Nephron (organoid): ENCODE data around the gene FERMT2.

ENCODE experiments used
- H3K27ac Mint-ChIP-seq, 3 experiments: 2 replicates each; pipeline ENCODE4 v1.8.0; 2020; ENCODE audit warnings: mixed read lengths in 3 of 3, mild to moderate bottlenecking in 2 of 3, moderate library complexity in 1 of 3
- H3K27me3 Mint-ChIP-seq: 2 replicates; pipeline ENCODE4 v1.8.0; 2021; ENCODE audit warnings: low read depth, mild to moderate bottlenecking, moderate library complexity, mixed read lengths
- H3K36me3 Mint-ChIP-seq: 2 replicates; pipeline ENCODE4 v1.8.0; 2020; ENCODE audit warnings: low read depth, mixed read lengths
- H3K4me1 Mint-ChIP-seq: 2 replicates; pipeline ENCODE4 v1.8.0; 2020; ENCODE audit warnings: mixed read lengths
- H3K4me3 Mint-ChIP-seq, 3 experiments: 2 replicates each; pipeline ENCODE4 v1.8.0; 2020; ENCODE audit warnings: mild to moderate bottlenecking in 3 of 3, mixed read lengths in 3 of 3, moderate library complexity in 2 of 3
- H3K9me3 Mint-ChIP-seq: 2 replicates; pipeline ENCODE4 v1.8.0; 2020; ENCODE audit warnings: mixed read lengths
- TF ChIP-seq, protein P1 (sequence below), 3 experiments: fragments of 200-600 bp; sonication (generic); IDR thresholded peaks; one replicate each; pipeline ENCODE4 v1.5.0; 2021; ENCODE audit warnings: antibody characterized with exemption in 3 of 3; ENCODE audit not compliant: unreplicated experiment in 3 of 3

Gene FERMT2

DNA sequence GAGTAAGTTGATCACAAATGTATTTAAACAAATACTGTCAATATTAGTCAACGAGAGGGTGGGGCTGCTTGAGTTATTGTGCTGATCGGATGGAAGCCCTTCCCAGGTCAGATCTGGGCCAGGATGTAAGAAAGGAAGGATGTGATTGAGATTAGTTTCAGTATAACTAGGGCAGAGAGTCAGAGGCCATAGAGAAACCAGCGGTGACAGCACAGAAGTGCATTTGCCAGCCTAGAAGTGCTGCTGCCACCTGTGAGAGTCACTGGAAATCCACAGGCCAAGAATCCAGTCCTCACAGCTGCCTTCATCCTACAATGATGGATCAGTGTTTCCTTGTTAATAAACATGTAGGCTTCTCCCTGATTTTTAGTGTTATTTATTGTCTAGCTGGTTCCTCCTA, 9.8 kb upstream of the FERMT2 start:
- H3K4me1 Mint-ChIP-seq = peaks cover 19% of the 10 kb centered on the region
- TF ChIP-seq, protein P1, sequence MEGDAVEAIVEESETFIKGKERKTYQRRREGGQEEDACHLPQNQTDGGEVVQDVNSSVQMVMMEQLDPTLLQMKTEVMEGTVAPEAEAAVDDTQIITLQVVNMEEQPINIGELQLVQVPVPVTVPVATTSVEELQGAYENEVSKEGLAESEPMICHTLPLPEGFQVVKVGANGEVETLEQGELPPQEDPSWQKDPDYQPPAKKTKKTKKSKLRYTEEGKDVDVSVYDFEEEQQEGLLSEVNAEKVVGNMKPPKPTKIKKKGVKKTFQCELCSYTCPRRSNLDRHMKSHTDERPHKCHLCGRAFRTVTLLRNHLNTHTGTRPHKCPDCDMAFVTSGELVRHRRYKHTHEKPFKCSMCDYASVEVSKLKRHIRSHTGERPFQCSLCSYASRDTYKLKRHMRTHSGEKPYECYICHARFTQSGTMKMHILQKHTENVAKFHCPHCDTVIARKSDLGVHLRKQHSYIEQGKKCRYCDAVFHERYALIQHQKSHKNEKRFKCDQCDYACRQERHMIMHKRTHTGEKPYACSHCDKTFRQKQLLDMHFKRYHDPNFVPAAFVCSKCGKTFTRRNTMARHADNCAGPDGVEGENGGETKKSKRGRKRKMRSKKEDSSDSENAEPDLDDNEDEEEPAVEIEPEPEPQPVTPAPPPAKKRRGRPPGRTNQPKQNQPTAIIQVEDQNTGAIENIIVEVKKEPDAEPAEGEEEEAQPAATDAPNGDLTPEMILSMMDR (IDR thresholded peaks at IDR 0.05; ENCODE audit: unreplicated experiment in 3 of 3) = no peak
- peak overlapping the region; percentile 34 to 54 (median 51) for H3K27ac Mint-ChIP-seq
- no peaks in the 10 kb centered on the region for H3K27me3 Mint-ChIP-seq
- H3K4me3 Mint-ChIP-seq = no peak overlapping the region
- no peaks in the 10 kb centered on the region for H3K36me3 Mint-ChIP-seq
- no peaks in the 10 kb centered on the region for H3K9me3 Mint-ChIP-seq

DNA sequence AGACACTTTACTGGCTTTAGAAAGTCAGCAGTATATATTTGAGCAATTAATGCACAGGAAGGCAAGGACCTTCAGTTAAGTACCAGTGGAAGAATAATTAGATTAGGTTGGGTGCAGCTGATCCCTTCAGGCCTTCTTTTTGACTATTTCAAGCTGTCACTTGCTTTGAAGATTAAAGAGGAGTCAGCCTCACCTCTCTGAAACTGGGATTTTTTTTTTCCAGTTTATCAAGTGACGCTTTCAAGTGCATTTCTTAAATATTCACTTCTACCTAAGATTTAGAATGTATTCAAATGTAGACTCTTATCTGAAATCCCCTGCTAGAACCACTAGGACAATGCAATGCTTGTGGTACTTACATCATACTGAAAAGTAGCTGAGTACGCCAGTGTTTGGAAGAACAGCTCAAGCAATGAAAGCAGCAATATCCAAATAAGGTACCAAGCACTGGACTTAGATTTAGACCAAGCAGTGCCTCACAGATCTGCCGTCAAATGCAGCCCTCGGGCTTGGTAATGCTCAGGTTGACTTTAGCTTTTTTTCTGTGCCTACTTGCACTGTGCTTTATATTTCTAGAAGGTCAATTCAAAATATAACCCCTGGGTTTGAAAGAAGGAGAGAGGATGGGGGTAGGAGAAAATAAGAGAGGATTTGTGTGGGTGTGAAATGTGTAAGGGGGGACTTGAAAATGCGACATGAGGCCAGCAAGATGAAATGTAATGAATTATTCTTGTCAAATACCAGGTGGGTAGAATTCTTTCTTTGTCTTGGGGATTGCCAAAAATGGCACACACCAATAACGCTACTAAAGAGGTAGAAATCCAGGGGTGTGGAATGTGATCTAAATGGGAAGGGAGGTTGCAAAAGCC, 3.7 kb upstream of the FERMT2 start:
- TF ChIP-seq, protein P1 (IDR thresholded peaks at IDR 0.05; ENCODE audit: unreplicated experiment in 3 of 3) = no peak
- Mint-ChIP-seq H3K9me3 (no peaks in the 10 kb centered on the region), H3K36me3 (no peaks in the 10 kb centered on the region), H3K4me1 (peaks cover 34% of the 10 kb centered on the region), H3K27me3 (no peaks in the 10 kb centered on the region), H3K4me3 (peak overlapping the region; percentile 15 to 46 (median 29)), H3K27ac (peak overlapping the region; percentile 69 to 99 (median 81))

DNA sequence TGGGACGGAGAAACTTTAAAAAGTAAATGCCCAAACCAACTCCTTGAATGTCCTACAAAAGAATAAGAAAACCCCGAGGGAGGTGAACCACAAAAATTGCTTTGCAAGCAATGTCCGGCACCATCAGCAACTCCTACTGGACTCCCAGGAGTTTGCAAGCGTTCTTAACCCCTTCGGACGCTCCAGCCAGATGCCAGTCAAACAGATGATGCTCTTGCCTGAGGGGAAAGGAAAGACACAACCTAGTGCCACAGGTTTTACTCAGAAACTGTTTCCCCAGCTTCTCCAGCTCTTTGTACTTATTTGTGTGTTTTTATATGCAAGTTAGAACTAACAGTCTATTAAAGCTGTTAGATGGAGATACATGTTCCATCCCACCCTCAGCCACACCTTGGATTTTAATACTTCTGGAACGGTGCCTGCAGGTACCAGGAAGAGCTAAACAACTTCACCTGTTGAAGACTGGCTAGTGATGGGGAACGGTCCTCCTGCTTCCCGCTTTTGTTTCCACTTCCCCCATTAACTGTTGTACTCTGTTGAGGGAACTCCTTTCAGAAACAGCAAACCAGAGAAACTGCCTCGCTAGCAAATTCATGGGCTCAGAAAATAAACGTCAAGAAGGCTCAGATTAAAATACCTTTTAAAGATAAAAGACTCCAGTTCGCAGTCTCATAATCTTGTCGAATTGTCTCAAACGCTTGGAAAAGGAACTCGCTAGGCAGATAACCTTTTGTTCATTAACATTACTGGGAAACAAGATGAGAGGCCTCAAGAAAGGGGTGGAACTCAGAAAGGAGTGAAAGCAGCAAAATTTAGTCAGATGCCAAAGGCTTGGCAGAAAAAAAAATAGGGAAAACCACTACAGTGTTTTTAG, 1.1 kb upstream of the FERMT2 start:
- H3K27me3 Mint-ChIP-seq = no peaks in the 10 kb centered on the region
- H3K4me3 Mint-ChIP-seq = peak overlapping the region; percentile 82 to 89 (median 88)
- peak overlapping the region; percentile 98 to 99 (median 99) for H3K27ac Mint-ChIP-seq
- TF ChIP-seq, protein P1 (IDR thresholded peaks at IDR 0.05; ENCODE audit: unreplicated experiment in 3 of 3) = peak; percentile 33 to 50 (median 44)
- no peaks in the 10 kb centered on the region for H3K9me3 Mint-ChIP-seq
- H3K4me1 Mint-ChIP-seq = peaks cover 51% of the 10 kb centered on the region
- H3K36me3 Mint-ChIP-seq = peaks cover 11% of the 10 kb centered on the region

DNA sequence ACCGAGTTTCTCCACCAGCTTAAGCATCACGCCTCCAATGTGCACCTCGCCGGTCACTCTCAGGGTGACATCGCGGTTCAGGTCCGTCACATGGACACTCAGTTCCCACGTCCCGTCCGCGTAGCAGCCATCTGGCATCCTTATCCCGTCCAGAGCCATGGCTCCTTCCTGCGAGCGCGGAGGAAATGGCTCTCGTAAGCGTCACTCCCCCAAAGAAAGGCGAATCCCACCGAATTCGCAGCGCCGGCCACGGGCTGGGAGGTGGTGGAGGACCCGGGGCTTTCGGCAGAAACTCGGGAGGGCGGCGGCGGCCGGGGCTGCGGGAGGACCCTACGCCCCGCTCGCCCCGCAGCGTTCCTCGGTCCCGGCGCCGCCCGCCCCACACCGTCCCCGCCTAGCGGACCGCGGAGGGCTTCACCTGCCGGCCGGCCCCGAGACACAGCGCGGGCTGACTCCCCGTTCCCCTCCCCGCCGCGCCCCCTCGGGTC, 396 bp downstream of the FERMT2 start:
- Mint-ChIP-seq H3K9me3 (no peaks in the 10 kb centered on the region), H3K4me3 (peak overlapping the region; percentile 96 to 100 (median 98)), H3K27ac (peak overlapping the region; percentile 97 to 98 (median 97)), H3K27me3 (no peaks in the 10 kb centered on the region), H3K36me3 (peaks cover 15% of the 10 kb centered on the region), H3K4me1 (peaks cover 51% of the 10 kb centered on the region)
- TF ChIP-seq, protein P1 (IDR thresholded peaks at IDR 0.05; ENCODE audit: unreplicated experiment in 3 of 3) = peak in 2 of 3 experiments; percentile 9 to 24

DNA sequence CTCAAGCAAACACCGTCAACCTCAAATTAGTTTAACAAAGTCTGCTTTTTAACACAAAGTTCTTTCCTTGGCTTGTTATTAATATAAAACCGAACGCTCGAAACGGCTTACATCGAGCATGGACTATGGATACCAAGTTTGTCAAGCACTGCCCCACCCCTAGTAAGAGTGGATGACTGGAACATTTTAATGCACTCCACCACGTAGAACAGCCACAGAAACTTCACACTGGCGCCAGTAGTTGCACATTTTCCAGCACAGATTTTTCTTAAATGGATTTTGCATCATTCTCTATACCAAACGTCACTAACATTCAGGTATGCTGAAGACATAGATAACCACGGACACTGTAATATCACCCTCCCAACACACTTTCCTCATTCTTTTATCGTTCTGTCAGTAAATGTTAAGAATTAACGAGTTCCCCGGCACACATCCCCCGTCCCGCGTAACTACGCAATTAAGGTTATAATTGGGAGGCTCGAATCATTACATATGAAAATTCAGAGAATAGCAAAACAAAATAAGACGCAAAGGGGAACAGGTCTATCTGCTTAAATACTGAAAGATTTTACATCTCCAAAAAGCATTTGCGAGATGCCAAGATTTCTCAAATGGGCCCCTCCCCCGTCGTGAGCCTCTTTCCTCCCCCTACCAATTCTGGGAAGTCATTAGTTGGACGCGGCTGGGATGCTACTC, 990 bp downstream of the FERMT2 start:
- TF ChIP-seq, protein P1 (IDR thresholded peaks at IDR 0.05; ENCODE audit: unreplicated experiment in 3 of 3) = no peak
- H3K27me3 Mint-ChIP-seq = no peaks in the 10 kb centered on the region
- H3K4me3 Mint-ChIP-seq = peak overlapping the region; percentile 96 to 100 (median 98)
- H3K27ac Mint-ChIP-seq = peak overlapping the region; percentile 97 to 98 (median 97)
- peaks cover 17% of the 10 kb centered on the region for H3K36me3 Mint-ChIP-seq
- H3K9me3 Mint-ChIP-seq = no peaks in the 10 kb centered on the region
- H3K4me1 Mint-ChIP-seq = peaks cover 50% of the 10 kb centered on the region
